Mucosa of rectum (tissue), 2 donors: ENCODE results near the gene IFITM5.
"Not testable (repeated sequence)": the region's sequence is repeated elsewhere in the genome, so short reads cannot be mapped to it uniquely, and the experiment has no call there.

Experiments
- H3K27ac ChIP-seq, 2 donors: one replicate each; pipeline ENCODE4 v1.7.0; 2013; ENCODE audit warnings: inconsistent platforms in 2 of 2, low read depth in 2 of 2, low read length in 2 of 2
- H3K27me3 ChIP-seq, 2 donors: one replicate each; pipeline ENCODE4 v1.7.0; 2013; ENCODE audit warnings: low read length in 2 of 2; ENCODE audit not compliant: control insufficient read depth in 2 of 2, insufficient read depth in 2 of 2
- H3K36me3 ChIP-seq, 2 donors: one replicate each; pipeline ENCODE4 v1.7.0; 2013; ENCODE audit warnings: low read length in 2 of 2; ENCODE audit not compliant: control insufficient read depth in 2 of 2, insufficient read depth in 2 of 2
- H3K4me1 ChIP-seq, 2 donors: one replicate each; pipeline ENCODE4 v1.7.0; 2013; ENCODE audit warnings: low read length in 2 of 2, mild to moderate bottlenecking in 1 of 2; ENCODE audit not compliant: control insufficient read depth in 2 of 2, insufficient read depth in 2 of 2
- H3K4me3 ChIP-seq, 2 donors: one replicate each; pipeline ENCODE4 v1.7.0; 2013; ENCODE audit warnings: low read length in 2 of 2
- H3K9ac ChIP-seq, 2 donors: one replicate each; pipeline ENCODE4 v1.7.0; 2013; ENCODE audit warnings: low read length in 2 of 2, low read depth in 1 of 2, mild to moderate bottlenecking in 1 of 2
- H3K9me3 ChIP-seq, 2 donors: one replicate each; pipeline ENCODE4 v1.7.0; 2013; ENCODE audit warnings: low read length in 2 of 2; ENCODE audit not compliant: control insufficient read depth in 2 of 2
- donor health status: healthy.
- donor health status: Normal muscosa, but diverticular disease.

IFITM5 gene

DNA sequence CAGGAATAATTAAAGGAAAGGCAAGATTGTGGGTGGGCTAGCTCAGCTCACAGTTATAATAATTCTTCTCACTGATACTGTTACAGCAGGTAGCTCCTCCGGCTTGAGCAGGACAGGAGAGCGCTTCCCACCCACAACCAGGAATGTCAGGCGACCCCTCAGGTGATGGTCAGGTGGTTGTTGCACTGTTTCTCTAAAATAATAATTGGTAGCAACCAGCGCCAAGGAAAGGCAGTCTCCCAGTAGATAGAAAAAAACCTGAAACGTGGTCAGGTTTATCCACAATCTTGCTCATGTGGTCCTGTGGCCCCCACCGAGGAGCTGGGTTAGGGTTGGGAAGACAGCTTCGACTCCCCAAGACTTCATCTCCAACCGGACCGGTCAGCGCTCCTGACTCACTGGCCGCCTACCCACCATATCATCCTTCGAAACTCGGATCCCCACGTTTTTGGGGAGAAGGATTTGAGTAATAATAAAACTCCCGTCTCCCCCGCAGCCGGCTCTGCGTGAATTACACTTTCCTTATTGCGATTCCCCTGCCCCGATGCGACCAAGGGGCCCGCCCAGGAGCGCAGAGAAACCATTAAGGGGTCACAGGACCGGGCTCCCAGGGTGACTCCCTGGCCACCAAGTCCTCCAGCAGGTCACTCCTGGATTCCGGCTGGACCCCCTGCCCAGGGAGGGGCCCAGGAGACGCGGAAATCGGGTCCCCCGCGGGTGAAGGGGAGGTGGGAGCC lies 18.5 kb upstream of the IFITM5 start:
- H3K4me1 ChIP-seq: peaks cover 14 to 36% of the 10 kb centered on the region in 2 donors
- not testable (repeated sequence) for H3K27me3 ChIP-seq, H3K36me3 ChIP-seq, H3K9me3 ChIP-seq, H3K9ac ChIP-seq
- peak overlapping the region in 1 of 2 donors; percentile 38 for H3K4me3 ChIP-seq
- H3K27ac ChIP-seq: peak overlapping the region; percentile 28 to 81

DNA sequence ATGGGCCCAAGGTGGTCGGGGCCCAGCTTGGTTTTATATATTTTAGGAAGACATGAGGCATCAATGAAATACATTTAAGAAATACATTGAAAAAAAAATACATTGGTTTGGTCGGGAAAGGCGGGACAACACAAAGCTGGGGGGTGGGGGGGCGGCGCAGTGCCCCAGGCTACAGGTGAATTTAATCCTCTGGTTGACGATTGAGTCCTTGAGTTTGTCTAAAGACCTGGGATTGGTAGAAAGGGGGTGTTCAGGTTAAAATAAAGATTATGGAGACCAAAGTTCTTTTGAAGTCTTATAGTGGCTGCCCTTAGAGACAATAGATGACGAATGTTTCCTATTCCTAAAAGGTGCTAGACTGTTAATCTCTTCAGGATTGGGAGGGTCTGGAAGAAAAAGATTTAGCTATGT lies 17.6 kb upstream of the IFITM5 start:
- no peaks in the 10 kb centered on the region for H3K9me3 ChIP-seq
- H3K27ac ChIP-seq: peak overlapping the region in 1 of 2 donors; percentile 81
- no peak overlapping the region for H3K9ac ChIP-seq
- H3K36me3 ChIP-seq: peaks cover 0 to 2% of the 10 kb centered on the region in 2 donors
- no peaks in the 10 kb centered on the region for H3K27me3 ChIP-seq
- H3K4me1 ChIP-seq: peaks cover 19 to 39% of the 10 kb centered on the region in 2 donors
- H3K4me3 ChIP-seq: peak overlapping the region in 1 of 2 donors; percentile 82

DNA sequence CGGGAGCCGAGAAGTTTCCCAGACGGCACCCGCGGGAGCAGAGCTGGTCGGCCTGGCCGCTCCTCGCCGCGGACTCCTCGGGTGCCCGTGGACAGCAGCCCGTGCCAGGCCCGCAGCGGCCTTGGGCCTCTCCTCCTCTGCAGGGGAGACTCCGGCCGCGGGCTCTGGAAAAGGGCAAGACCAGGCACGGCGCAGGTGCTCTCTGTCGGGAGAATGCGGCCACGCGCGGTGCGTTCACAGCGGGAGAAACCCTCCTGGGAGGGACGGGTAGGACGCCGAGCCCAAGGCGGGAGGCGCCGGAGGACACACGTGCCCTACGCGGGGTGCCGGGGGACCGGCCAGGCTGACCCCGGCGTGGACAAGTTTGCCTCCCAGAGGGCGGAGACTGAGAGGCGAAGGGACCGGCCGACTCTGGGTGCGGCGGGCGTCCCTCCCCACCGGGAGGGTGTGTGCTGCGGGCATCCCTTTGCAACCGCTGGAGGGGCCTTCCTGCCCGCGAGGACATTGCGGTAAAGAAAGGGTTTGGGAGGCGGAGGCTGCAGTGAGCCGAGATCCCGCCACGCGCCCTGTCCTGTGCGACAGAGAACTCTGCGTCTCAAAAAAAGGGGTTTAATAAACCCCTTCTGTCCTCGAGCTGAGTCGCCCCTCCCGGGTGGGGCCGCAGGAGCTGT lies 16.8 kb upstream of the IFITM5 start:
- Histone ChIP-seq H3K4me1 (peaks cover 20 to 43% of the 10 kb centered on the region in 2 donors), H3K27ac (peak overlapping the region; percentile 44 to 81), H3K4me3 (peak overlapping the region; percentile 69 to 82), H3K36me3 (peaks cover 0 to 2% of the 10 kb centered on the region in 2 donors), H3K9ac (peak overlapping the region; percentile 24 to 76), H3K9me3 (no peaks in the 10 kb centered on the region), H3K27me3 (no peaks in the 10 kb centered on the region)

DNA sequence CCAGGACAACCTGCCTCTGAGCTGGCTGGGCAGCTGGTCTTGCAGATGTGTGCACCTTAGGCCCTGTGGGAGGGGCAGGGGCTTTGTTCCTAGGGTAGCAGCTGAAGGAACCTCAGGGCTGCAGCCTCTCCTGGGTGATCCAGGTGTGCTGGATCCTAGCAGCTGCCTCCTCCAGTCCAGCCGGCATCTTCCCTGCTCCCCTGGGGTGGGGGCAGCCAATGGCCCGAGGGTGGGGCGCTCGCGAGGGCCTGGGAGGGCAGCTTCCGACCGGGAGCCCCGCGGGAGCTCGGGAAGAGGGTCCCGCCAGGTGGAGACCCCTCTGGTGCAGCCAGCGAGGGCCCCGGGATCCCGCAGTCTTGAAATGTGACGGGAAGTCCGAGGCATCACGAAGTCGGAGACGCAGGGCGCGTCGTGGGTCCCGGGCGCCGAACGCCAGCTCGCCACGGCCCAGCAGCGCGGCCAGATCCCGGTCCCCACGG lies 16.2 kb upstream of the IFITM5 start:
- peaks cover 0 to 2% of the 10 kb centered on the region in 2 donors for H3K36me3 ChIP-seq
- peak overlapping the region; percentile 69 to 82 for H3K4me3 ChIP-seq
- H3K27ac ChIP-seq: peak overlapping the region; percentile 44 to 81
- H3K9ac ChIP-seq: peak overlapping the region; percentile 41 to 76
- H3K27me3 ChIP-seq: no peaks in the 10 kb centered on the region
- H3K4me1 ChIP-seq: peaks cover 19 to 41% of the 10 kb centered on the region in 2 donors
- no peaks in the 10 kb centered on the region for H3K9me3 ChIP-seq

DNA sequence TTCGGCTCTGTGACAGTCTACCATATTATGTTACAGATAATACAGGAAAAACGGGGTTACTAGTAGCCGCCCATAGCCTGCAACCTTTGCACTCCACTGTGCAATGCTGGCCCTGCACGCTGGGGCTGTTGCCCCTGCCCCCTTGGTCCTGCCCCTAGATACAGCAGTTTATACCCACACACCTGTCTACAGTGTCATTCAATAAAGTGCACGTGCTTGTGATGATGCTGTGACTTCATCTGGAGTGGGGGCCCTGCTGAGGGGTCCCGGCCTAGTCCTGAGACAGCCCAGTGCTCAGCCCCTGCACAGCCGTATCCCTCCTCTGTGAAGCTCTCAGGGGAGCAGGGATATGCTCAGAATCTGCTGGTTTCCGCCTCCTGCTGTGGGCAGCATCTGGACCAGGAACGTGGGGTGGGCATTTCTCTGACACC lies 15.7 kb upstream of the IFITM5 start:
- Histone ChIP-seq H3K4me1 (peaks cover 19 to 37% of the 10 kb centered on the region in 2 donors), H3K27ac (peak overlapping the region; percentile 44 to 81), H3K4me3 (peak overlapping the region; percentile 69 to 82), H3K27me3 (no peaks in the 10 kb centered on the region), H3K36me3 (peaks cover 0 to 2% of the 10 kb centered on the region in 2 donors), H3K9ac (peak overlapping the region; percentile 52 to 76), H3K9me3 (no peaks in the 10 kb centered on the region)

DNA sequence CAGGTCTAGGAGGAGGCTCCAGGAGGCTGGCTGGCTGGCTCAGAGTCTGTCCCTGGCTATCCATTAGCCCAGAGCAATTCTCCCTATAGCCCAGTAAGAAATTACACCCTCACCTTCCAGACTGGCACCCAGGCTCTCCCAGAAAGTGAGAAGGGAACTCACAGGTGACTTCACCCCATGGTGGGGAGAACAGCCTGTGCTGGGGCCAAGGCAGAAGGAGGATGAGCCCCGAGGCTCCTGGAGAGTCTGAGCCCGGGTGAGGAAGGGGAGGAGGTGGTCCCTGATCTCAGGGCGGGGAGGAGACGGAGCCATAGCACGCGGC lies 15.2 kb upstream of the IFITM5 start:
- Histone ChIP-seq H3K4me1 (peaks cover 22 to 42% of the 10 kb centered on the region in 2 donors), H3K9ac (peak overlapping the region; percentile 76 to 89), H3K27ac (peak overlapping the region; percentile 81 to 84), H3K4me3 (peak overlapping the region; percentile 69 to 82)
- not testable (repeated sequence) for H3K36me3 ChIP-seq, H3K27me3 ChIP-seq, H3K9me3 ChIP-seq

DNA sequence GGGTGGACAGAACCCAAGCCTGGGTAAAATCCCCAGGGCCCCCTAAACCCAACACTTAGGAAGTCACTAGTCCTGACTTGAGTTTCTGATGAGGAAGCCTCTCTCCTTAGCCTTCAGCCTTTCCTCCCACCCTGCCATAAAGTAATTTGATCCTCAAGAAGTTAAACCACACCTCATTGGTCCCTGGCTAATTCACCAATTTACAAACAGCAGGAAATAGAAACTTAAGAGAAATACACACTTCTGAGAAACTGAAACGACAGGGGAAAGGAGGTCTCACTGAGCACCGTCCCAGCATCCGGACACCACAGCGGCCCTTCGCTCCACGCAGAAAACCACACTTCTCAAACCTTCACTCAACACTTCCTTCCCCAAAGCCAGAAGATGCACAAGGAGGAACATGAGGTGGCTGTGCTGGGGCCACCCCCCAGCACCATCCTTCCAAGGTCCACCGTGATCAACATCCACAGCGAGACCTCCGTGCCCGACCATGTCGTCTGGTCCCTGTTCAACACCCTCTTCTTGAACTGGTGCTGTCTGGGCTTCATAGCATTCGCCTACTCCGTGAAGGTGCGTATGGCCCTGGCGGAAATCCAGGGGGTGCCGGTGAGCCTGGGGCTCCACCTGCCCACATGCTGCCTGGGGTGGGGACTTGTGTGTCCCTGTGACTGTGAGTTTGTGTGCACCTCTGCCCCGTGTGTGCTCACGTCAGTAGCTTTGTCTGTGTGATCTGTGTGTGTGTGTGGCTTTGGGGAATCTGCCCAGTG lies 14.6 kb upstream of the IFITM5 start, which contains the start of gene IFITM1:
Gene IFITM1 (plus strand): TSS at position 254 of the 767 bp plus-strand sequence. CDS start 131 bp downstream, at position 385.
- H3K4me1 ChIP-seq: peaks cover 22 to 48% of the 10 kb centered on the region in 2 donors
- H3K27me3 ChIP-seq: no peaks in the 10 kb centered on the region
- H3K27ac ChIP-seq: peak within 1 kb of the TSS; percentile 81 to 84

DNA sequence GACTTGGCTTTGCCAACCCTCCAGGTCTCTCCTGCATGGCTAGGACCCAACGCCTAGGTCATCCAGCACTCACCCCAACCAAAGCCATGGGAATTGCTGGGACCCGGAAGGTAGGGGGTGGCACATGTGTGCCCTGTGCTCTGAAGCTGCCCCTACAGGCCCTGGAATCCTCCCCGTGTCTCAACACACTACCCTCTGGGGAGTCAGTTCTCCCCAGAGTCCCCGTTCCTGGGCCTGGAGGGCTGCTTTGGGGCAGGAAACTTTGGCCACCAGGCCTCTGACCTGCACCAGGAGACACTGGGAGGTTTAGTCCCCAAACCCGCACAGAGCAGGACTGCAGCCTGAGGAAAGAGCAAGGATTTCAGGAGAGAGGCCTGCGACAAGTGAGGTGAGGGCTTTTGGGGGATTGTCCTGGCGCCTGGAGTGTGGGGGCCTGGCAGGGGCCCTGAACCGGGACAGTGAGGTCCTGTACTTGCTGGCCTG lies 14.0 kb upstream of the IFITM5 start:
- peaks cover 0 to 2% of the 10 kb centered on the region in 2 donors for H3K36me3 ChIP-seq
- H3K27ac ChIP-seq: peak overlapping the region; percentile 81 to 84
- H3K27me3 ChIP-seq: no peaks in the 10 kb centered on the region
- H3K4me3 ChIP-seq: peak overlapping the region; percentile 69 to 82
- peak overlapping the region; percentile 76 to 89 for H3K9ac ChIP-seq
- no peaks in the 10 kb centered on the region for H3K9me3 ChIP-seq
- peaks cover 22 to 48% of the 10 kb centered on the region in 2 donors for H3K4me1 ChIP-seq

More for the DNA sequence above, 14.6 kb upstream of the IFITM5 start, which contains the start of gene IFITM1:
- peak within 1 kb of the TSS; percentile 76 to 89 for H3K9ac ChIP-seq
- H3K9me3 ChIP-seq: no peaks in the 10 kb centered on the region
- peak within 1 kb of the TSS; percentile 69 to 82 for H3K4me3 ChIP-seq
- H3K36me3 ChIP-seq: peaks cover 0 to 2% of the 10 kb centered on the region in 2 donors

DNA sequence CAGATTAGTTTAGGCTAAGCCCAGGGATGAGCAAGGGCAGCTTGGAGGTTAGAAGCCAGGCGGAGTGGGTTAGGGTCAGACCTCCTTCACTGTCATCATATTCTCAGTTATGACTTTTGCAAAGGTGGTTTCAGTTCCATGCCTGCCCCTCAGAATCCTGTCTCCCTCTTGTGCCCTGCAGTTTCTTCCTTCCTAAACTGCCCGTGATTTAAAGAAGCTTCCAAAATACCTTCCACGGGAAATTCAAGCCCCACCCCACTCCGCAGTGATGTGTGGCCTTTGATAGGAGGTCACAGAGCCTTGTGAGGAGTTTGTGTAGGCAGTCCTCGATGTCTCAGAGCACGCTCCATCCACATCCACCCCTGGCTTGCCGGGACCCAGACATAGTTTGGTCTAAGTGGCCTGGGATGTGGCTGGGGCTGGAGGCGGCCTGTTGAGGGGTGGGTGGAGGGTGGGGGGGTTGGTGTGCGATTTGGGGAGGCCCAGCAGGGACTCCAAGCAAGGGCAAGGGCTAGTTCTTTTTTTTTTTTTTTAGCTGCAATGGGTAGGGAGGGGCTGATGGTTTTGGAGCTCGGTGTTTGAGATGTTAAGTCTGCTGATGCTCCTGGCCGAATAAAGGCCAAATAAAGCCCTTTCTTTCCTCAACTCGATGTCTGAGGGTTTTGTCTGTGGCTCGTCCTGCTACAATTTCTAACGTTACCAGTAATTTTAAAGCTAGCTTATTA lies 12.9 kb upstream of the IFITM5 start:
- Histone ChIP-seq H3K4me3 (peak overlapping the region in 1 of 2 donors; percentile 2), H3K27ac (peak overlapping the region; percentile 81 to 84), H3K9ac (peak overlapping the region; percentile 15 to 31), H3K27me3 (no peaks in the 10 kb centered on the region), H3K36me3 (peaks cover 0 to 2% of the 10 kb centered on the region in 2 donors), H3K9me3 (no peaks in the 10 kb centered on the region), H3K4me1 (peaks cover 22 to 55% of the 10 kb centered on the region in 2 donors)
